ENCODE measurements around the gene B3GAT1. TPM values are rescaled to one million over a fixed set of nuclear protein-coding genes. Genes with fewer than 3 reads are reported as not detected.

Gene B3GAT1
- total RNA-seq, 1 donor from 2014 or later = 1.9 TPM

DNA sequence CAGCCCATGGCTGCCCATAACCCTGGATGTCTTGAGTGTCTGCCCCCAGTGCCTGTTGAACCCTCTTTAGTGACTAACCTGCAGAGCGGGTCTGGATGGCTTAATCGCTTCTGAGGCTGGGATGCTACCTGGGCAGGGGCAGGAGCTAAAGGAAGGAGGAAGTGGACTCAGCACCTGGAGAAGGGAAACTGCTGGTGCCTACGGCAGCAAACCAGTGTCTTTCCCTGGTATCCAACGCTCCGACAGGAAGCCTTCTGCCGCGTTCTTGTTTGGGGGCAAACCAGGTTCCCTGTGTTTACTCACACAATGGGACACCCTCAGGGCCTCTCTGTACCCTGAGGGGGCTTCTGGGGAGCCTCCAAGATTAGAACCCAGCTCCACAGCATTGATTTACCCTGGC, 38.1 kb upstream of the B3GAT1 start:
- DNase-seq (ENCODE audit: low read depth) (no peak), FAIRE-seq (no peak)
- H3K4me1 Mint-ChIP-seq (ENCODE audit: low read depth, unreplicated experiment) = no peaks in the 10 kb centered on the region
- peaks cover 2% of the 10 kb centered on the region for H3K36me3 Mint-ChIP-seq (ENCODE audit: low read depth, unreplicated experiment)
- peaks cover 3% of the 10 kb centered on the region for H3K9me3 Mint-ChIP-seq (ENCODE audit: unreplicated experiment)
- no peak overlapping the region for H3K4me2 ChIP-seq (ENCODE audit: low read length)
- H3K4me3 ChIP-seq (ENCODE audit: insufficient read depth, low read depth, low read length) = no peak overlapping the region
- no peaks in the 10 kb centered on the region for H3K27me3 ChIP-seq (ENCODE audit: insufficient read depth, low read length)
- H3K27ac Mint-ChIP-seq (ENCODE audit: unreplicated experiment) = no peak overlapping the region
- H2AFZ ChIP-seq (ENCODE audit: low read depth, low read length) = no peak overlapping the region
- H4K20me1 ChIP-seq (ENCODE audit: insufficient read depth, low read length) = no peaks in the 10 kb centered on the region
- H3K9ac ChIP-seq (ENCODE audit: low read length) = no peak overlapping the region
- H3K4me3 Mint-ChIP-seq (ENCODE audit: unreplicated experiment) = no peak overlapping the region
- no peaks in the 10 kb centered on the region for H3K79me2 ChIP-seq (ENCODE audit: insufficient read depth, low read length)
- TF ChIP-seq EZH2 (IDR thresholded peaks at IDR 0.05; ENCODE audit: insufficient read depth, low read length) = no peak
- TF ChIP-seq, protein P1, sequence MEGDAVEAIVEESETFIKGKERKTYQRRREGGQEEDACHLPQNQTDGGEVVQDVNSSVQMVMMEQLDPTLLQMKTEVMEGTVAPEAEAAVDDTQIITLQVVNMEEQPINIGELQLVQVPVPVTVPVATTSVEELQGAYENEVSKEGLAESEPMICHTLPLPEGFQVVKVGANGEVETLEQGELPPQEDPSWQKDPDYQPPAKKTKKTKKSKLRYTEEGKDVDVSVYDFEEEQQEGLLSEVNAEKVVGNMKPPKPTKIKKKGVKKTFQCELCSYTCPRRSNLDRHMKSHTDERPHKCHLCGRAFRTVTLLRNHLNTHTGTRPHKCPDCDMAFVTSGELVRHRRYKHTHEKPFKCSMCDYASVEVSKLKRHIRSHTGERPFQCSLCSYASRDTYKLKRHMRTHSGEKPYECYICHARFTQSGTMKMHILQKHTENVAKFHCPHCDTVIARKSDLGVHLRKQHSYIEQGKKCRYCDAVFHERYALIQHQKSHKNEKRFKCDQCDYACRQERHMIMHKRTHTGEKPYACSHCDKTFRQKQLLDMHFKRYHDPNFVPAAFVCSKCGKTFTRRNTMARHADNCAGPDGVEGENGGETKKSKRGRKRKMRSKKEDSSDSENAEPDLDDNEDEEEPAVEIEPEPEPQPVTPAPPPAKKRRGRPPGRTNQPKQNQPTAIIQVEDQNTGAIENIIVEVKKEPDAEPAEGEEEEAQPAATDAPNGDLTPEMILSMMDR (IDR thresholded peaks at IDR 0.05; ENCODE audit: insufficient read depth, low read depth, low read length) = no peak
- H3K27ac ChIP-seq (ENCODE audit: low read depth, low read length) = no peak overlapping the region
- H3K27me3 Mint-ChIP-seq (ENCODE audit: low read depth, unreplicated experiment) = peaks cover 35% of the 10 kb centered on the region
- no peaks in the 10 kb centered on the region for H3K4me1 ChIP-seq (ENCODE audit: insufficient read depth, low read length)
- no peaks in the 10 kb centered on the region for H3K36me3 ChIP-seq (ENCODE audit: insufficient read depth, low read length)
- H3K9me3 ChIP-seq (ENCODE audit: insufficient read depth, low read depth, low read length) = peaks cover 8% of the 10 kb centered on the region

DNA sequence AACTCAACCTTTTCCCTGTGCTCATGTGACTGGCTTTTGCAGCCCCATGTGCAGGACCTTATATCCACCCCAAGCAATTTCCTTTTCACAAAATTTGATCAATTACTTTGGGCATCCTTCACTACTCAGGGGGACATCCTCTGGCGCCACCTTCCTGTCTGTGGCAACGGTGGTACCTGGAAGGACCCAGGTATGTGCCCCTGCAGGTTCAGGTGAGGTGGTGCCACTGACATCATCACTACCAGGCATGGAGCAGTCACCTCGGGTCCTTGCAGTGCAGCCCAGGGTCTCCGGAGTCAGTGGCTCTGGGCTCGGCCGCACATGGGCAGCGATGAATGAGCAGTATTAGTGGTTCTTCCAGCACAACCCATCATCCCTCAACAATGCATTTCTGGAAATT, 37.7 kb upstream of the B3GAT1 start:
- Histone ChIP-seq H4K20me1 (ENCODE audit: insufficient read depth, low read length) (no peaks in the 10 kb centered on the region), H3K79me2 (ENCODE audit: insufficient read depth, low read length) (no peaks in the 10 kb centered on the region), H3K9me3 (ENCODE audit: insufficient read depth, low read depth, low read length) (peaks cover 8% of the 10 kb centered on the region), H3K4me1 (ENCODE audit: insufficient read depth, low read length) (no peaks in the 10 kb centered on the region), H3K4me2 (ENCODE audit: low read length) (no peak overlapping the region), H3K36me3 (ENCODE audit: insufficient read depth, low read length) (no peaks in the 10 kb centered on the region), H3K9ac (ENCODE audit: low read length) (no peak overlapping the region), H2AFZ (ENCODE audit: low read depth, low read length) (no peak overlapping the region), H3K27ac (ENCODE audit: low read depth, low read length) (no peak overlapping the region), H3K4me3 (ENCODE audit: insufficient read depth, low read depth, low read length) (no peak overlapping the region), H3K27me3 (ENCODE audit: insufficient read depth, low read length) (no peaks in the 10 kb centered on the region)
- Mint-ChIP-seq H3K36me3 (ENCODE audit: low read depth, unreplicated experiment) (no peaks in the 10 kb centered on the region), H3K27me3 (ENCODE audit: low read depth, unreplicated experiment) (peaks cover 31% of the 10 kb centered on the region), H3K27ac (ENCODE audit: unreplicated experiment) (no peak overlapping the region), H3K4me3 (ENCODE audit: unreplicated experiment) (no peak overlapping the region), H3K4me1 (ENCODE audit: low read depth, unreplicated experiment) (no peaks in the 10 kb centered on the region), H3K9me3 (ENCODE audit: unreplicated experiment) (peaks cover 2% of the 10 kb centered on the region)
- no peak for FAIRE-seq
- TF ChIP-seq EZH2 (IDR thresholded peaks at IDR 0.05; ENCODE audit: insufficient read depth, low read length) = no peak
- TF ChIP-seq, protein P1 (IDR thresholded peaks at IDR 0.05; ENCODE audit: insufficient read depth, low read depth, low read length) = no peak
- no peak for DNase-seq (ENCODE audit: low read depth)

DNA sequence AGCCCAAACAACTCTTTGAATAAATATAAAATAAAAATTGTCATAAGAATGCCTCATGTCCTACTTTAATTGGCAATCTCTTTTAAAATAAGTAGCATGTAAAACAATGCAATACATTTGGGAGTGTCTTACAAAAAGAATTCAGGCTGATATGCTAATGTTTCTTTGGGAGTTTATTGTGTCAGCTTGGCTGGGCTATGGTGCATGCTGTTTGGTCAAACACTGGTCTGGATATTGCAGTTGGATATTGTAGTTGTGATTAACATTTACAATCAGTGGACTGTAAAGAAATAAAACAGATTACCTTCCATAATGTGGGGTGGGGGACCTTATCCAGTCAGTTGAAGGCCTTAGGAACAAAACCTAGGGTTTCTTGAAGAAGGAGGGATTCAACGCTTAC, 37.0 kb upstream of the B3GAT1 start:
- Histone ChIP-seq H3K4me3 (ENCODE audit: insufficient read depth, low read depth, low read length) (no peak overlapping the region), H4K20me1 (ENCODE audit: insufficient read depth, low read length) (no peaks in the 10 kb centered on the region), H2AFZ (ENCODE audit: low read depth, low read length) (no peak overlapping the region), H3K4me1 (ENCODE audit: insufficient read depth, low read length) (no peaks in the 10 kb centered on the region), H3K9ac (ENCODE audit: low read length) (no peak overlapping the region), H3K79me2 (ENCODE audit: insufficient read depth, low read length) (no peaks in the 10 kb centered on the region), H3K27me3 (ENCODE audit: insufficient read depth, low read length) (no peaks in the 10 kb centered on the region), H3K27ac (ENCODE audit: low read depth, low read length) (no peak overlapping the region), H3K4me2 (ENCODE audit: low read length) (no peak overlapping the region), H3K9me3 (ENCODE audit: insufficient read depth, low read depth, low read length) (peaks cover 3% of the 10 kb centered on the region), H3K36me3 (ENCODE audit: insufficient read depth, low read length) (no peaks in the 10 kb centered on the region)
- Mint-ChIP-seq H3K9me3 (ENCODE audit: unreplicated experiment) (peaks cover 4% of the 10 kb centered on the region), H3K27ac (ENCODE audit: unreplicated experiment) (no peak overlapping the region), H3K27me3 (ENCODE audit: low read depth, unreplicated experiment) (peaks cover 31% of the 10 kb centered on the region), H3K4me1 (ENCODE audit: low read depth, unreplicated experiment) (no peaks in the 10 kb centered on the region), H3K4me3 (ENCODE audit: unreplicated experiment) (no peak overlapping the region), H3K36me3 (ENCODE audit: low read depth, unreplicated experiment) (no peaks in the 10 kb centered on the region)
- FAIRE-seq (no peak), DNase-seq (ENCODE audit: low read depth) (no peak)
- TF ChIP-seq, protein P1 (IDR thresholded peaks at IDR 0.05; ENCODE audit: insufficient read depth, low read depth, low read length) = no peak
- no peak for TF ChIP-seq EZH2 (IDR thresholded peaks at IDR 0.05; ENCODE audit: insufficient read depth, low read length)
